HG03139 (cell line): ENCODE measurements around the gene CNDP2.

ENCODE experiments used
- ATAC-seq: cut with Tn5 transposase; IDR thresholded peaks from one replicate; pipeline ENCODE4 v1.9.1; 2021; ENCODE audit not compliant: unreplicated experiment

Gene CNDP2

GRCh38 chr18:74495581-74496507, at the start of gene CNDP2:
CNDP2 (plus strand) TSS chr18:74496363; CDS start chr18:74499974, 3,611 bp downstream.
- ATAC-seq = peak; percentile 75

DNA sequence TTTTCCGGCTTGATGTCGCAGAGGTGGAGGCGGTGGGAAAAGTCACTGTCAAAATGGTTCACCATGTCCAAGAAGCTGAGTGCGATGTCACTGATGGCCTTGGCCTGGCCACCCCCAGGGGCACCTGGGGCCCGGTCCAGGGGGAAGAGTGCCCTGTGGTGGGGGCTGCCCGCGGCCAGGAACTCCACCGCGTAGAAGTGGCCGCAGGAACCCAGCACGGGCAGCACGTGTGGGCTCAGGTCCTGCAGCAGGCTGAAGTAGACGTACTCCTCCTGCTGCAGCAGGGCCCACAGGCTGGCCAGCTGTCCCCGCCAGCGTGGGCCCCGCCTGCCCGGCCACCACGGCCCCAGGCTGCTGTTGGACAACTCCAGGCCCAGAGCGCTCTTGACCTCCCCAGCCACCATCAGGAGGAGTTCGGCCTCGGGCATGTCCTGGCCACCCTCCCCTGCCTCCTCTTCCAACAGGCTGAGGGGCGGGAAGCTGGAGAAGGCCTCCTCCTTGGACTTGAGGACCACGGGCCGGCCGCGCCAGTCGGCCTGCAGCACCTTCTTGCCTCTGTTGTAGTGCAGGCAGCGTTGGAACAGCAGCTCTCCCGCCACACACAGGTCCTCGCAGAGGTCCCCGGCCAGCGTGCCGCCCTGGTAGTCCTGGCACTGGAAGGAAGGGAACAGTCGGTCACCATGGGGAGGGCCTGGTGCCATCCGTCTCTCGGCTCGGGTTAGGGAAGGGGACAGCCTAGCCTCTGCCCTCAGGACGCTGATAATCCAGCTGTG, 49.3 kb upstream of the CNDP2 start:
- no peak for ATAC-seq

DNA sequence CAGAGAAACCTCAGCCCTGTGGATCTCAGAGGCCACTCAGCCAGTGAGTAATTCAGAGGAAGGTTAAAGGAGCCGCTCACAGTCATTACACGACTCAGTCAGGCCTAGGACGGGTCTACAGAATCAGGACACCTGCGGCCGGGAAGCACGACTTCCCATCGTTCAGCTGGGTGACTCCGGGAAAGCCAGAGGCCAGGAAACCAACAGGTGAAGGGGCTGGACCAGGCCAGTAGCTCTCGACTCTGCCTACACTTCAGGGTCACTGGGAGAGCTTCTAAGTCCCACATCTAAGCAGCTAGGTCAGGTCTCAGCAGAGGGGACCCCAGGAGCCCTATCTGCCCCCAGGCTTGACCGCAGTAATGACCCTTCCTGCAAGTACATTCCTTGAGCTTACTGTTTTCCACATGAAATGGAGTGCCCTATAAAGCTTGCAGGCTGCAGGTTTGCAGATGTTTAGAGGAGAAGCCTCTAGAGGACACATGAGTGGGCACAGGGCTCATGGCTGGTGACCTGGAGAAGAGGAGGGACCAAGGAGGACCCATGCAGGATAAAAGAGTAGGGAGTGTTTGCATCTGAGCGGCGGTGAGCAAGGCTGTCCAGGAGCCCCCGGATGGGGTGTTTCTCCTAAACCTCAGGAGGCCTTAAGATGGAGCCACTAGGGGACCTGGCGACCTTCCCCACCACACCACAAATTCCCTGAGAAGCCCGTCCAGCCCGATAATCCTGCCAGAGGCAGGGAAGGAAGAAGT, 48.6 kb upstream of the CNDP2 start:
- ATAC-seq = no peak

DNA sequence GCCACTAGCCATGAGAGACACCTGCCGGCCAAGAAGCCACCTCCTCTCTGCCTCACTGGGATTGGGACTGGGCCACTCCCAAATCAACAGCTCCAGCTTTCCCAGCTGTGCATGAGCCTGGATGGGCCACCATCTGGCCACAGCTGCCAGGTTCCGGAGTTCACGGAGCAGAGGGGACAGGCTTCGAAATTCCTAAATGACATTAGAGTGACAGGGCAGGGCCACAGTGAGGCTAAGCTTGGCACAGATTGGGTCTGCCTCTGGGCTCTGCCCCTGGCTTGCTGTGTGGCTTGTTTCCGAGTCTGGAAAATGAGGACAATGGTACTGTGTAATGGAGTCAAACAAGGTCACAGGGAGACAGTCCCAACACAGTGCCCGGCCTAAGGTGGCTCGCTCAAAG, 45.5 kb upstream of the CNDP2 start:
- ATAC-seq = no peak

GRCh38 chr18:74451148-74451547, 45.0 kb upstream of the CNDP2 start:
- ATAC-seq = no peak

GRCh38 chr18:74453016-74453566, 43.1 kb upstream of the CNDP2 start:
- ATAC-seq = no peak

DNA sequence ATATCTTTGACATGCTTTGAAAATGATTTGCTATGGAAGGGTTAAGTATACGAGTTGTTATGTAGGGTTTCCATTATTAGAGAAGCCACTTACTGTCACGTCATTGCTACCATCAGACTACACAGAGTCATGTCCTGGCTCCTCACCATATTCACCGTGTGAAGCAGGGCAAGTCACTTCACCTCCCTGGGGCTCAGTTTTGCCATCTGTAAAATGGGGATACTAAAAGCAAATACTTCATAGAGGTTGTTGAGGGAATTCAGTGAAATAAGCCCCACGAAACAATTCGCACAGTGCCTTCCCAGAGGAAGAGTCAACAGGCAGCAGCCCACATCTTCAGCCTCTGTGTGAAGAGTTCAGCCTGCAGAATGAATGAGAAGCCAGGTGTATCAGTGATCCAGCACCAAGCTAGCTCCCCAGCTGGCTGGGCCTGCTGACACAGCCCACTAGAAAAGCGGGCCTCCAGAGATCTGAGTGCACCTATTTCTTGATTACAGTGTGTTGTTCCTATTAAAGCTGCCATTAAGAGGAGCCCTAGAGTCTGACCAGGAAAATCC, 42.4 kb upstream of the CNDP2 start:
- no peak for ATAC-seq

- no peak for ATAC-seq
Measured at GRCh38 chr18:74454279-74454751, 41.8 kb upstream of the CNDP2 start.

DNA sequence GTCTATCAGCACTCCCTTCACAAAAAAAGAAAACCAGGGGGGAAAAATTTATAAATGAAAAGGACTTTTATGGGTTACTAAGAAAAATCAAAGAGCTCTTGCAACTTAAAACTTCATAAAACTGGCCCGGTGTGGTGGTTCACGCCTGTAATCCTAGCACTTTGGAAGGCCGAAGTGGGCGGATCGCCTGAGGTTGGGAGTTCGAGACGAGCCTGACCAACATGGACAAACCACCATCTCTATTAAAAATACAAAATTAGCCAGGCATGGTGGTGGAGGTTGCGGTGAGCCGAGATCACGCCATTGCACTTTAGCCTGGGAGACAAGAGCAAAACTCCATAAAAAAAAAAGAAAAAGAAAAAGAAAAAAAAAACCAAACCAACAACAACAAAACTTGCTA, 40.8 kb upstream of the CNDP2 start:
- ATAC-seq = no peak

GRCh38 chr18:74456017-74456348, 40.2 kb upstream of the CNDP2 start:
- ATAC-seq = no peak

- ATAC-seq = no peak
Measured at GRCh38 chr18:74456349-74457042, 39.7 kb upstream of the CNDP2 start.

GRCh38 chr18:74457043-74457724, 39.0 kb upstream of the CNDP2 start, which contains the start of gene DIPK1C:
DIPK1C (minus strand) TSS chr18:74457308; CDS start chr18:74457259, 49 bp downstream.
- no peak for ATAC-seq

DNA sequence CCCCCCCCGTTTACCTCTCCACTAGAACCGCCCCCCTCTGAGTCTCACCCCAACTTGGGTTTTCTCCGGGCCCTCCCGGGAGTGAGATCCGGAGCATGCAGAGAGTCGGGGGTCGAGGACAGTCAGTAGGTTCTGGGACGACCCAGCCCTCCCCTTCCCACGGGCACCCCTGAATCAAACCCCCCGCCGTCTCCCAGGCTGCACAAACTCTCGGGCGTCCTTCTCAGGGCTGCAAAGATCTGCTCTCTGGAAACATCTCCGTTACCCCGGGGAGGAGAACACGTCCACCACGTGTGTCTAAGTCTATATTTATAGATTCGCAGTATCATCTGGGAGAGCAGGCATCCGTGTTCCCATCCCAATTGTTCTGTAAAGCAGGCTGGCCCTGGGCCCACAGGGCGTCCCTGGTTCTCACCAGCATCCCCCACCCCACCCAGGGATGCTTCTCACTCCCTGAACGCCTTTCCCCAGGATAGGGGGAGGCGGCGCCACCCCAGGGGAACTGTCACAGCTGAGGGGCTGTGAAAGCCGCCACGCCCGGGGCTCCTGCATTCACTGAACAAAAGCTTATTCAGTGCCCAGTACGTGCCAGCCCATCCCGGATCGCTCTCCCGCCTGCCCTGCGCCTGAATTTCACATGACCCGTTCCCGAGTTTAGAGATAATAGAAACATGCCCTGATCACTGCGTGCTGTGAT, 38.3 kb upstream of the CNDP2 start:
- ATAC-seq = no peak

DNA sequence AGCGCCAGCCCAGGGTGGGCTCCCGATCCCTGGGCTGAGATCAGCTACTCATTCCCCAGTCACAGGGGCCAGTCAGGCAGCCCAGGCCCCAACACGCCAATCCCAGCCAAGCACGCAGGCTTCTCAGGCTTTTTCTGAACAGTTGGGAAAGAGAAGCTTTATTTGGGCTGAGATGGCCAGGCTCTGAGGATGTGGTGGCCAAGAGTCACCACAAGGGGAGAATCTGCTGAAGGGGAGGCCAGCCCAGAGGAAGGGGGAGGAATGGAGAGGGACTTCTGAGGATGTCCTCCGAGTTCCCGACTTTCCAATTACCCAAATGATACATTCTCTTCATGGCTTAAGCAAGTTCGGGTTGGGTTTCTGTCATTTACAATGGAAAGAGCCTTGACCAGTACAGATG, 36.3 kb upstream of the CNDP2 start:
- ATAC-seq = no peak

GRCh38 chr18:74460825-74461224, 35.3 kb upstream of the CNDP2 start:
- no peak for ATAC-seq

GRCh38 chr18:74463254-74463653, 32.9 kb upstream of the CNDP2 start:
- ATAC-seq = no peak

DNA sequence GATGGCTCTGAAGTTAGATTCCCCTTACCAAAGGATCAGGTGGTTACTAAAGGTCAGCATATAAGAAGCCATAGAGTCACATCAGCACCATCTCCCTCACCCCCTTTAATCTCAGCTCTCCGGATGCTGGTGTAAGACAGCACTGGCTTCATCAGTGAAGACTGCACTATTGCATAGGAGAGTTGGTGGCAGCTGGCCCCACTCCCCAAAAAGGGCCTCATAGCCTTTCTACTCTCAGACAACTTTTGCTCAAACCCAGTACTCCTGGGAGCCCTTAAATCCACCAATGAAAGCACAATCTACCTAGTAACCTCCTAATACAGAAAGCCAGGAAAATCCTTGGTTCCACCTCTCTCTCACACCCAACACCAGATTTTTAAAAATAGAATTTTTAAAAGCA, 32.2 kb upstream of the CNDP2 start:
- ATAC-seq = no peak

DNA sequence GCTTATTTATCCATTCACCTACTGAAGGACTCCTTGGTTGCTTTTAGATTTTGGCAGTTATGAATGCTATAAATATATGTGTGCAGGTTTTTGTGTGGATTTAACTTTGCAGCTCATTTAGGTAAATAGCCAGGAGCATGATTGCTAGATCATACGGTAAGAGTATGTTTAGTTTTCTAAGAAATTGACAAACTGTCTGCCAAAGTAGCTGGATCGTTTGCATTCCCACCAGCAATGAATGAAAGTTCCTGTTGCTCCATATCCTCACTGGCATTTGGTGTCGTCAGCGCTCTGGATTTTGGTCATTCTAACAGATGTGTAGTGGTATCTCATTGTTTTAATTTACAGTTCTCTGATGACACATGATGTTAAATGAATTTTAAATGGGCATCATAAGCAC, 30.4 kb upstream of the CNDP2 start:
- no peak for ATAC-seq

GRCh38 chr18:74468547-74469061, 27.6 kb upstream of the CNDP2 start:
- no peak for ATAC-seq
